RWPE1 (cell line): ENCODE measurements around the gene AFG3L2.

Source experiments
- CTCF ChIA-PET: fragments of 350-600 bp; sonication (Branson Sonifier 250); formaldehyde crosslinking; extraction: SDS; loops from one replicate; lab custom pipeline; 2021; lab: Yijun Ruan, JAX
- POLR2A ChIA-PET: fragments of 400-600 bp; formaldehyde crosslinking; extraction: SDS; loops from one replicate; lab custom pipeline; 2020; ENCODE audit warnings: antibody characterized with exemption; ENCODE audit not compliant: low non-redundant PET; lab: Yijun Ruan, JAX
- DNase-seq: peaks from one replicate; pipeline ENCODE4 v3.0.0; 2012; ENCODE audit warnings: low spot score
- H3K27ac ChIP-seq: fragments of 450-650 bp; 2 replicates; pipeline ENCODE4 v1.5.1; 2017
- TF ChIP-seq, protein P1 (sequence below): fragments of 450-650 bp; conservative IDR thresholded peaks from 2 replicates; pipeline ENCODE4 v1.5.1; 2017; ENCODE audit warnings: low read depth, mild to moderate bottlenecking

AFG3L2 gene

DNA sequence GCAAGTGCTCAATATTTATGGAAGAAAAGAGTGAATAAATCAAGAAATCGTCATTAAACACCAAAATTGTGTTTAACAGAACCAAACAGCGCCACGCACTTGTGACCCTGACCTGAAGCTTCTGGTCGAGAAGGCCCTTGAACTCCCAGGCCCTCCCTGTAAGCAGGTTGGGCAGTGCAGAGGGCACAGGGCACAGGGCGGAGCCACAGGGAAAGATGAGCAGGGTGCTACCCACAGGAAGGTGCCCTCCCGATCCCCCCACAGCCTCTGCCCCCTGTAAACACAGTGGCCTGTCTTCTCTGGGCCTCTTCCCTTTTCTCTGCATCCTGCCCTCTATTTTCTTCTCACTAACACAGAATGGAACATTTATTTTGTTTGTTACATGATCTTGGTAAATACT is 85.9 kb downstream of the AFG3L2 start:
- ChIA-PET CTCF (no interaction called here), POLR2A (no interaction called here)
- DNase-seq, result no peak
- TF ChIP-seq, protein P1, sequence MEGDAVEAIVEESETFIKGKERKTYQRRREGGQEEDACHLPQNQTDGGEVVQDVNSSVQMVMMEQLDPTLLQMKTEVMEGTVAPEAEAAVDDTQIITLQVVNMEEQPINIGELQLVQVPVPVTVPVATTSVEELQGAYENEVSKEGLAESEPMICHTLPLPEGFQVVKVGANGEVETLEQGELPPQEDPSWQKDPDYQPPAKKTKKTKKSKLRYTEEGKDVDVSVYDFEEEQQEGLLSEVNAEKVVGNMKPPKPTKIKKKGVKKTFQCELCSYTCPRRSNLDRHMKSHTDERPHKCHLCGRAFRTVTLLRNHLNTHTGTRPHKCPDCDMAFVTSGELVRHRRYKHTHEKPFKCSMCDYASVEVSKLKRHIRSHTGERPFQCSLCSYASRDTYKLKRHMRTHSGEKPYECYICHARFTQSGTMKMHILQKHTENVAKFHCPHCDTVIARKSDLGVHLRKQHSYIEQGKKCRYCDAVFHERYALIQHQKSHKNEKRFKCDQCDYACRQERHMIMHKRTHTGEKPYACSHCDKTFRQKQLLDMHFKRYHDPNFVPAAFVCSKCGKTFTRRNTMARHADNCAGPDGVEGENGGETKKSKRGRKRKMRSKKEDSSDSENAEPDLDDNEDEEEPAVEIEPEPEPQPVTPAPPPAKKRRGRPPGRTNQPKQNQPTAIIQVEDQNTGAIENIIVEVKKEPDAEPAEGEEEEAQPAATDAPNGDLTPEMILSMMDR, result no peak
- H3K27ac ChIP-seq, result no peak overlapping the region

DNA sequence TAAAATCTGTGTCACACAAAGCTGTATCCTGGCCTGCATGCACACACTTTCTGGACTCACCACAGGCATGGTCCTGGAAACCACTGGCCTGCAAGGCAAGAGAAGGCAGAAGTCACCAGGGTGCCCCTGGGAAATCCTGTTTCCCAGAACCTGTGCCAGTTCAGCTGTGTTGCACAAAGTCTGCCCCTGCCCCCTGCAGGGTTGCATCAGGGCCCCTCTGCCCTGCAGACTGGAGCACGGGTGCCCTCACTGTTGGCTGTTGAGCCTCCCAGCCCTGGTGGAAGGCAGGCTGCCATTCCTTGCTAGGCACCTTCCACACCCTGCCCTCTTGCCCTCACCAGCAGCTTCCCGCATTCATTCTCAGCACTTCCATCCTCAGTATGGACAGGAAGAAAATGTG is 86.9 kb downstream of the AFG3L2 start:
- POLR2A ChIA-PET, result no interaction called here
- CTCF ChIA-PET, result no interaction called here
- no peak for DNase-seq
- TF ChIP-seq, protein P1, result no peak
- H3K27ac ChIP-seq, result peak overlapping the region; percentile 17; the same call in 1 of the 2 replicates

DNA sequence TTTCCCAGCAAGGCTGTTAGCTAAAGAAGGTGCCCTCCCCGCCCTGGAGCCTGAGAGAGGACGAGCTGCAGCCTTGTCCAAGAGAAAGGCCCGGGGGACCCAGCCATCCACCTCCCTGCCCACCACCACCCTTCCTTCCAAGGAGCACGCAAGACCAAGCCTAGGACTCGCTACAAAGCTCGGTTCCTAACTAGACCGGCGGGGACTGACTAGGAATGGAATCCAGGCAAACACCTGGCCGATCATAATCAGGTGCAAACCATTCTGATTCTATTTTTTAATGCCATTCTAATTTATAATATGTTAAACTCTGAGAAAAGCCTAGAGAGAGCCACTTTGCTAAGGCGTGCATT is 88.6 kb downstream of the AFG3L2 start:
- ChIA-PET CTCF (interaction anchor here (1.0 to 3.3 kb wide), 4 partner anchors 8 to 20 kb away, joined by 3 to 26 read pairs (median 4); no protein-coding TSS in a partner anchor), POLR2A (no interaction called here)
- no peak for DNase-seq
- TF ChIP-seq, protein P1, result no peak
- H3K27ac ChIP-seq, result peak overlapping the region; percentile 91

- peak overlapping the region; percentile 91 for H3K27ac ChIP-seq
- TF ChIP-seq, protein P1, result no peak
- ChIA-PET CTCF (interaction anchor here (1.0 to 3.3 kb wide), 4 partner anchors 8 to 21 kb away, joined by 3 to 26 read pairs (median 4); no protein-coding TSS in a partner anchor), POLR2A (interaction anchor here (1.0 kb wide), 1 partner anchor 21 kb away, joined by 4 read pairs; no protein-coding TSS in a partner anchor)
- DNase-seq, result peak; percentile 86
These were observed 89.2 kb downstream of the AFG3L2 start for GRCh38 chr18:12287684-12288402.

DNA sequence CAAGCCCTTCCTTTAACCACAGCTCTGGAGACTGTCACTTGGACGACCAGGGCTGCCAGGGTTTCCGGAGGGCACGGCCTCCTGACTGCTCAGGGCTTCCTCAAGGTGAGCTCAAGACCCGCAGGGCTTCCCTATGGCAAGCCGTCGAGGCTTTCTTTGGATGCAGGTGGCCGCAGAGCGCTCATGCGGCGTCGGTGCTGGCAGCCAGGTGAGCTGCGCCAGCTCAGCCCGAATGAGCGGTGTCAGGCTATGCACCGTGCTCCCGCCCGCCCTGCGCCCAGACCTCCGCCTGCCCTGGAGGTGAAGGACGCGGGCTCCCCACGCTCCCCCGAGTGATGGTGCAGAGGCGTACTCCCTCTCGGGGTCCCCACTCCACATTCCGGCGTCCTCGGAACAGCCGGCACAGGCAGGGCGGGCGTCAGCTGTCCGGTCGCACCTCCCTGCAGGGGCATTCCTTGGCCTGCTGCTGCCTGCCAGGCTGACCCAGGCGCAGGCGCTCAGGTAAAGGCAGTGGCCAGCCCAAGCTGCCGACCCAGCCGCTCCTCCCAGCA is 89.8 kb downstream of the AFG3L2 start:
- POLR2A ChIA-PET, result interaction anchor here (1.0 kb wide), 1 partner anchor 21 kb away, joined by 4 read pairs; no protein-coding TSS in a partner anchor
- DNase-seq, result peak; percentile 24
- TF ChIP-seq, protein P1, result no peak

GRCh38 chr18:12283666-12284065 is 93.4 kb downstream of the AFG3L2 start:
- TF ChIP-seq, protein P1, result no peak
- DNase-seq, result no peak
- POLR2A ChIA-PET, result no interaction called here
- CTCF ChIA-PET, result interaction anchor here (1.1 to 1.6 kb wide), 2 partner anchors 11 to 12 kb away, joined by 6 to 12 read pairs; no protein-coding TSS in a partner anchor
- no peak overlapping the region for H3K27ac ChIP-seq

More for the DNA sequence above, 89.8 kb downstream of the AFG3L2 start:
- CTCF ChIA-PET, result interaction anchor here (1.1 to 3.3 kb wide), 3 partner anchors 9 to 16 kb away, joined by 3 to 26 read pairs (median 6); no protein-coding TSS in a partner anchor
- peak overlapping the region; percentile 91 for H3K27ac ChIP-seq
